Subcutaneous preadipocyte (primary cell): ENCODE measurements around the gene OTOL1. TPM values are rescaled to one million over a fixed set of nuclear protein-coding genes. Genes with fewer than 3 reads are reported as not detected.

Source experiments
- total RNA-seq: library from RNA; depleted of rRNA; stranded (reverse); fragments of >200 nt; gene quantifications from 2 replicates; pipeline ENCODE4 v1.2.3, GENCODE V29; 2012

The OTOL1 gene
- total RNA-seq: not detected in 2 replicates

DNA sequence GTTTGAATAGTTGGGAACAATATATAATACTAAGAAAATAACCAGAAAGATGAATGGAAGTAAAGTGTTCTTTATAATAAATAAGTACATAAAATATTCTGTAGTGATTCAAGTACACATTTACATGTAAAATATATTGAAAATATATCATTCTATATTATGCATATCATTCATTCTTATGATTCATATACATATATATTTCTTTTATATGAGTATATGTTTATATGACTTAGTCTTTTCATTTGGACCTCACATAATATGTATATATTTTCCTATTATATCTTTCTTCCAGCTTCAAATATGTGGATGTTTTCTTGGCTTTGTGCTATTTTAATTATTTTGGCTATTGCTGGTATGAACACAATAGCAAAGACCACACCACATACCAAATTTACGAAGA, at the start of gene OTOL1:
TSS of gene OTOL1 (plus strand) at position 301 of the 400 bp plus-strand sequence. CDS start at position 301, 0 bp downstream.

Other genes with a start within 250 kb of the OTOL1 start
- gene SPTSSB, start 125.3 kb upstream of the OTOL1 start, total RNA-seq: 0.20 and 0.37 TPM in 2 replicates